ENCODE results near the gene ZC3H4. TPM values are rescaled to one million over a fixed set of nuclear protein-coding genes. Genes with fewer than 3 reads are reported as not detected.

The ZC3H4 gene
- total and polyA plus RNA-seq, 9 of the 15 experiments (the other 6 are each of a cell fraction or from before 2014, with no cell fraction given) = 2.2 to 75.6 (median 18.3) TPM

DNA sequence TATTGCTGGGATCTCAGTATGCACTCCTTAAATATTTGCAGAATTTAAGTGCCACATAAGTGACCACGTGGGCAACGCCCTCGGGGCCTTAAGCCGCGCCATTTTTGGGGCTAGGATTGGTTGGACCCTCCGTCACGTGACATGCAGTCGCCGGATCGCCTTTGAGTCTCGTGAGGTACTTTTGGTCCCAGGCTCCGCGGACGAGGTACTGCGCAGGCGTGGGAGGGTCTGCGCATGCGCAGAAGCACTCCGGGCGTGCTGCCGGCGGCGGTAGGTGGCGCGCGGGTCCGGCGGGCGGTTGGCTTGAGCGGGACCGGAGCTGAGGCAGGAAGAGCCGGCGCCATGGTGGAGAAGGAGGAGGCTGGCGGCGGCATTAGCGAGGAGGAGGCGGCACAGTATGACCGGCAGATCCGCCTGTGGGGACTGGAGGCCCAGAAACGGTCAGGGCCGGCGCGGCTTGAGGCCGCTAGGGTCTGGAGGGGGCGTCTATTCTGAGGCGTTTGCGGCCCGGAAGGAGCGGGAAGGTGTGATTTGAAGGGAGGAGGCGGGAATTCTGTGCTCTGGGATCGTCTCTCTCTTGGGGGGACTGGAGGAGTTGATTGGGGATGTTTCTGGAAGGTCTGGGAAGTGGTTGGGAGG is 17.1 kb upstream of the ZC3H4 start, which contains the start of gene SAE1 (continued):
- TF ChIP-seq, protein P1, sequence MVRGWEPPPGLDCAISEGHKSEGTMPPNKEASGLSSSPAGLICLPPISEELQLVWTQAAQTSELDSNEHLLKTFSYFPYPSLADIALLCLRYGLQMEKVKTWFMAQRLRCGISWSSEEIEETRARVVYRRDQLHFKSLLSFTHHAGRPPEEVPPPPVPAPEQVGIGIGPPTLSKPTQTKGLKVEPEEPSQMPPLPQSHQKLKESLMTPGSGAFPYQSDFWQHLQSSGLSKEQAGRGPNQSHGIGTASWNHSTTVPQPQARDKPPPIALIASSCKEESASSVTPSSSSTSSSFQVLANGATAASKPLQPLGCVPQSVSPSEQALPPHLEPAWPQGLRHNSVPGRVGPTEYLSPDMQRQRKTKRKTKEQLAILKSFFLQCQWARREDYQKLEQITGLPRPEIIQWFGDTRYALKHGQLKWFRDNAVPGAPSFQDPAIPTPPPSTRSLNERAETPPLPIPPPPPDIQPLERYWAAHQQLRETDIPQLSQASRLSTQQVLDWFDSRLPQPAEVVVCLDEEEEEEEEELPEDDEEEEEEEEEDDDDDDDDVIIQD (CRISPR knock-in tag; IDR thresholded peaks at IDR 0.05) = 0 out of 2 replicates have a peak, but pooled peaks have one; percentile 80
- no peak for TF ChIP-seq ZNF212 (CRISPR knock-in tag; IDR thresholded peaks at IDR 0.05)
- TF ChIP-seq CBFA2T3 (IDR thresholded peaks at IDR 0.05) = no peak
- TF ChIP-seq, protein P2, sequence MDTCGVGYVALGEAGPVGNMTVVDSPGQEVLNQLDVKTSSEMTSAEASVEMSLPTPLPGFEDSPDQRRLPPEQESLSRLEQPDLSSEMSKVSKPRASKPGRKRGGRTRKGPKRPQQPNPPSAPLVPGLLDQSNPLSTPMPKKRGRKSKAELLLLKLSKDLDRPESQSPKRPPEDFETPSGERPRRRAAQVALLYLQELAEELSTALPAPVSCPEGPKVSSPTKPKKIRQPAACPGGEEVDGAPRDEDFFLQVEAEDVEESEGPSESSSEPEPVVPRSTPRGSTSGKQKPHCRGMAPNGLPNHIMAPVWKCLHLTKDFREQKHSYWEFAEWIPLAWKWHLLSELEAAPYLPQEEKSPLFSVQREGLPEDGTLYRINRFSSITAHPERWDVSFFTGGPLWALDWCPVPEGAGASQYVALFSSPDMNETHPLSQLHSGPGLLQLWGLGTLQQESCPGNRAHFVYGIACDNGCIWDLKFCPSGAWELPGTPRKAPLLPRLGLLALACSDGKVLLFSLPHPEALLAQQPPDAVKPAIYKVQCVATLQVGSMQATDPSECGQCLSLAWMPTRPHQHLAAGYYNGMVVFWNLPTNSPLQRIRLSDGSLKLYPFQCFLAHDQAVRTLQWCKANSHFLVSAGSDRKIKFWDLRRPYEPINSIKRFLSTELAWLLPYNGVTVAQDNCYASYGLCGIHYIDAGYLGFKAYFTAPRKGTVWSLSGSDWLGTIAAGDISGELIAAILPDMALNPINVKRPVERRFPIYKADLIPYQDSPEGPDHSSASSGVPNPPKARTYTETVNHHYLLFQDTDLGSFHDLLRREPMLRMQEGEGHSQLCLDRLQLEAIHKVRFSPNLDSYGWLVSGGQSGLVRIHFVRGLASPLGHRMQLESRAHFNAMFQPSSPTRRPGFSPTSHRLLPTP (IDR thresholded peaks at IDR 0.05; ENCODE audit: borderline replicate concordance, extremely low read depth, insufficient read length) = no peak
- TF ChIP-seq, protein P3, sequence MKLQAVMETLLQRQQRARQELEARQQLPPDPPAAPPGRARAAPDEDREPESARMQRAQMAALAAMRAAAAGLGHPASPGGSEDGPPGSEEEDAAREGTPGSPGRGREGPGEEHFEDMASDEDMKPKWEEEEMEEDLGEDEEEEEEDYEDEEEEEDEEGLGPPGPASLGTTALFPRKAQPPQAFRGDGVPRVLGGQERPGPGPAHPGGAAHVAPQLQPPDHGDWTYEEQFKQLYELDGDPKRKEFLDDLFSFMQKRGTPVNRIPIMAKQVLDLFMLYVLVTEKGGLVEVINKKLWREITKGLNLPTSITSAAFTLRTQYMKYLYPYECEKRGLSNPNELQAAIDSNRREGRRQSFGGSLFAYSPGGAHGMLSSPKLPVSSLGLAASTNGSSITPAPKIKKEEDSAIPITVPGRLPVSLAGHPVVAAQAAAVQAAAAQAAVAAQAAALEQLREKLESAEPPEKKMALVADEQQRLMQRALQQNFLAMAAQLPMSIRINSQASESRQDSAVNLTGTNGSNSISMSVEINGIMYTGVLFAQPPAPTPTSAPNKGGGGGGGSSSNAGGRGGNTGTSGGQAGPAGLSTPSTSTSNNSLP (IDR thresholded peaks at IDR 0.05; ENCODE audit: borderline replicate concordance, low read depth, low read length) = no peak
- TF ChIP-seq CHD1 (IDR thresholded peaks at IDR 0.05; ENCODE audit: low read length) = no peak
- TF ChIP-seq XRCC5 (IDR thresholded peaks at IDR 0.05; ENCODE audit: low read depth, low read length) = no peak
- no peak for TF ChIP-seq HNRNPH1 (optimal IDR thresholded peaks at IDR 0.05; ENCODE audit: low read depth, low read length)
- 0 out of 2 replicates have a peak, but pooled peaks have one; percentile 12 for TF ChIP-seq CEBPB (tag; IDR thresholded peaks at IDR 0.05)
- TF ChIP-seq ZNF146 (CRISPR knock-in tag; IDR thresholded peaks at IDR 0.05; ENCODE audit: unreplicated experiment) = no peak
- TF ChIP-seq ZNF780A (CRISPR knock-in tag; IDR thresholded peaks at IDR 0.05) = no peak
- no peak for TF ChIP-seq SMC3 (conservative IDR thresholded peaks at IDR 0.05; ENCODE audit: insufficient read depth, low read depth, low read length)
- TF ChIP-seq ZNF165 (CRISPR knock-in tag; IDR thresholded peaks at IDR 0.05; ENCODE audit: borderline replicate concordance) = no peak
- peak in 1 of 2 experiments; percentile 3; a peak in 1 of 4 replicates for TF ChIP-seq TBL1XR1 (IDR thresholded peaks at IDR 0.05; ENCODE audit: low read length in 2 of 2)
- TF ChIP-seq, protein P4, sequence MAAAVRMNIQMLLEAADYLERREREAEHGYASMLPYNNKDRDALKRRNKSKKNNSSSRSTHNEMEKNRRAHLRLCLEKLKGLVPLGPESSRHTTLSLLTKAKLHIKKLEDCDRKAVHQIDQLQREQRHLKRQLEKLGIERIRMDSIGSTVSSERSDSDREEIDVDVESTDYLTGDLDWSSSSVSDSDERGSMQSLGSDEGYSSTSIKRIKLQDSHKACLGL (CRISPR knock-in tag; IDR thresholded peaks at IDR 0.05; ENCODE audit: borderline replicate concordance, poor library complexity, severe bottlenecking) = peak; percentile 17
- peak; percentile 51; the same call in 1 of the 2 replicates for TF ChIP-seq NR2C2 (CRISPR knock-in tag; IDR thresholded peaks at IDR 0.05)
- peak; percentile 66; the same call in 1 of the 2 replicates for TF ChIP-seq NR2C2 (tag; IDR thresholded peaks at IDR 0.05)
- no peak for TF ChIP-seq BMI1 (IDR thresholded peaks at IDR 0.05; ENCODE audit: low read length)
- peak; percentile 85 for TF ChIP-seq ZBTB1 (CRISPR knock-in tag; IDR thresholded peaks at IDR 0.05; ENCODE audit: borderline replicate concordance, low read depth)
- TF ChIP-seq RAD21 (CRISPR knock-in tag; conservative IDR thresholded peaks at IDR 0.05 in 1 of 2, IDR thresholded peaks at IDR 0.05 in 1 of 2) = peak; percentile 27 to 44
